OCI-LY1 (cell line): ENCODE results near the gene NTNG1.

Source experiments
- EZH2 ChIP-seq: fragments of 200-600 bp; sonication (generic), shearing (Covaris generic); IDR thresholded peaks from 2 replicates; pipeline ENCODE4 v1.8.0; 2017; ENCODE audit warnings: borderline replicate concordance, mixed run types, mild to moderate bottlenecking, antibody characterized with exemption, low read length, moderate library complexity, mixed read lengths
- TF ChIP-seq, protein P1 (sequence below): fragments of 200-600 bp; sonication (generic), shearing (Covaris generic); IDR thresholded peaks from 2 replicates; pipeline ENCODE4 v1.5.1; 2017; ENCODE audit warnings: mild to moderate bottlenecking, antibody characterized with exemption, low read length, moderate library complexity, mixed read lengths

DNA sequence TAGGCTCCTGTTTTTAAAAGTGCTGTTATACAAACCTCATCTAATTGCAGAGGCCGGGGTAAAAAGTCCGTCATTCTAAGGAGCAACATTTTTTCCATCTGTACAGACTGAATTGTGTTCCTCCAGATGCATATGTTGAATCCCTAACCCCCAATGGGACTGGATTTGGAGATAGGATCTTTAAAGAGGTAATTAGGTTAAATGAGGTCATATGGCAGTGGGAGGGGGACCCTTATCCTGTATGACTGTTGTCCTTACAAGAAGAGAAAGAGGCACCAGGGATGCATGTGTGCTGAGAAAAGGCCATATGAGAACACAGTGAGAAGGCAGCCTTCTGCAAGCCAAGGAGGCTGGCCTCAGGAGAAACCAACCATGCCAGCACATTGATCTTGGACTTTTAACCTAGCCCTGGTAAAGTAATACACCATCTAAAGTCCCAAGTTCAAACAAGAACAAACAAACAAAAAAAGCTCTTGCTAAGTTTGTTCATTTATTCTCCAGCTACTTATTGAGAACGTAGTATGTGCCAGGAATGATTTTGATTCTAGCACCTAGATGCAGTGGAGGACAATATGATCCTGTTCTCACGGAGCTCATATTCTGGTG, 352.4 kb downstream of the NTNG1 start:
- TF ChIP-seq, protein P1, sequence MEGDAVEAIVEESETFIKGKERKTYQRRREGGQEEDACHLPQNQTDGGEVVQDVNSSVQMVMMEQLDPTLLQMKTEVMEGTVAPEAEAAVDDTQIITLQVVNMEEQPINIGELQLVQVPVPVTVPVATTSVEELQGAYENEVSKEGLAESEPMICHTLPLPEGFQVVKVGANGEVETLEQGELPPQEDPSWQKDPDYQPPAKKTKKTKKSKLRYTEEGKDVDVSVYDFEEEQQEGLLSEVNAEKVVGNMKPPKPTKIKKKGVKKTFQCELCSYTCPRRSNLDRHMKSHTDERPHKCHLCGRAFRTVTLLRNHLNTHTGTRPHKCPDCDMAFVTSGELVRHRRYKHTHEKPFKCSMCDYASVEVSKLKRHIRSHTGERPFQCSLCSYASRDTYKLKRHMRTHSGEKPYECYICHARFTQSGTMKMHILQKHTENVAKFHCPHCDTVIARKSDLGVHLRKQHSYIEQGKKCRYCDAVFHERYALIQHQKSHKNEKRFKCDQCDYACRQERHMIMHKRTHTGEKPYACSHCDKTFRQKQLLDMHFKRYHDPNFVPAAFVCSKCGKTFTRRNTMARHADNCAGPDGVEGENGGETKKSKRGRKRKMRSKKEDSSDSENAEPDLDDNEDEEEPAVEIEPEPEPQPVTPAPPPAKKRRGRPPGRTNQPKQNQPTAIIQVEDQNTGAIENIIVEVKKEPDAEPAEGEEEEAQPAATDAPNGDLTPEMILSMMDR = no peak
- TF ChIP-seq EZH2 = no peak
